HG03095 (cell line): ENCODE results near the gene TAF7.
"Not testable (repeated sequence)": the region's sequence is repeated elsewhere in the genome, so short reads cannot be mapped to it uniquely, and the experiment has no call there.

ENCODE experiments used
- ATAC-seq: cut with Tn5 transposase; IDR thresholded peaks from one replicate; pipeline ENCODE4 v1.9.1; 2021; ENCODE audit warnings: moderate library complexity; ENCODE audit not compliant: unreplicated experiment

The TAF7 gene

GRCh38 chr5:141320225-141321169, at the start of gene TAF7:
Gene TAF7 (minus strand): TSS chr5:141320784. CDS start chr5:141320044, 740 bp downstream.
- peak; percentile 89 for ATAC-seq

- no peak for ATAC-seq
These were observed 45.7 kb upstream of the TAF7 start for GRCh38 chr5:141366016-141366896.

GRCh38 chr5:141363952-141364660, 43.5 kb upstream of the TAF7 start, which contains the start of gene PCDHGA5:
Gene PCDHGA5 (plus strand): TSS chr5:141364162. CDS start chr5:141364331, 169 bp downstream.
- no peak for ATAC-seq

GRCh38 chr5:141362719-141363118, 42.1 kb upstream of the TAF7 start:
- ATAC-seq, result no peak

GRCh38 chr5:141360685-141361084, 40.1 kb upstream of the TAF7 start:
- no peak for ATAC-seq

GRCh38 chr5:141359790-141360426, 39.3 kb upstream of the TAF7 start, which contains the start of gene PCDHGB2:
Gene PCDHGB2 (plus strand): TSS chr5:141359994. CDS start chr5:141360136, 142 bp downstream.
- no peak for ATAC-seq

- no peak for ATAC-seq
These were observed 36.4 kb upstream of the TAF7 start for GRCh38 chr5:141356950-141357349.

- ATAC-seq, result no peak
These were observed 35.5 kb upstream of the TAF7 start for GRCh38 chr5:141356133-141356532.

GRCh38 chr5:141355641-141356040, 35.1 kb upstream of the TAF7 start:
- no peak for ATAC-seq

GRCh38 chr5:141354900-141355469, 34.4 kb upstream of the TAF7 start, which contains the start of gene PCDHGA4:
Gene PCDHGA4 (plus strand): TSS chr5:141355021. CDS start chr5:141355108, 87 bp downstream.
- ATAC-seq, result no peak

GRCh38 chr5:141351591-141351990, 31.0 kb upstream of the TAF7 start:
- no peak for ATAC-seq

GRCh38 chr5:141349917-141350619, 29.5 kb upstream of the TAF7 start, which contains the start of gene PCDHGB1:
Gene PCDHGB1 (plus strand): TSS chr5:141350099. CDS start chr5:141350261, 162 bp downstream.
- peak; percentile 89 for ATAC-seq

GRCh38 chr5:141346017-141346416, 25.4 kb upstream of the TAF7 start:
- not testable (repeated sequence) for ATAC-seq

- ATAC-seq, result no peak
These were observed 24.7 kb upstream of the TAF7 start for GRCh38 chr5:141345327-141345726.

GRCh38 chr5:141343953-141344463, 23.4 kb upstream of the TAF7 start:
- ATAC-seq, result no peak

GRCh38 chr5:141343242-141343952, 22.8 kb upstream of the TAF7 start, which contains the start of gene PCDHGA3:
Gene PCDHGA3 (plus strand): TSS chr5:141343829. CDS start chr5:141344034, 205 bp downstream.
- ATAC-seq, result no peak

- no peak for ATAC-seq
These were observed 22.2 kb upstream of the TAF7 start for GRCh38 chr5:141342773-141343172.

GRCh38 chr5:141340781-141341354, 20.3 kb upstream of the TAF7 start:
- ATAC-seq, result not testable (repeated sequence)
